Stimulated activated CD4-positive, alpha-beta T cell treated with anti-CD3 and anti-CD28 coated beads, Interleukin-1b, Interleukin-23, amount 100 ng/mL, for 24 hours (primary cell): Measurements from ENCODE around the gene PIR.

ENCODE experiments used
- DNase-seq, 4 experiments: peaks; one replicate each; pipeline ENCODE4 v3.0.0-alpha.2; 2020; ENCODE audit warnings: low read depth in 4 of 4, low spot score in 1 of 4

Gene PIR

DNA sequence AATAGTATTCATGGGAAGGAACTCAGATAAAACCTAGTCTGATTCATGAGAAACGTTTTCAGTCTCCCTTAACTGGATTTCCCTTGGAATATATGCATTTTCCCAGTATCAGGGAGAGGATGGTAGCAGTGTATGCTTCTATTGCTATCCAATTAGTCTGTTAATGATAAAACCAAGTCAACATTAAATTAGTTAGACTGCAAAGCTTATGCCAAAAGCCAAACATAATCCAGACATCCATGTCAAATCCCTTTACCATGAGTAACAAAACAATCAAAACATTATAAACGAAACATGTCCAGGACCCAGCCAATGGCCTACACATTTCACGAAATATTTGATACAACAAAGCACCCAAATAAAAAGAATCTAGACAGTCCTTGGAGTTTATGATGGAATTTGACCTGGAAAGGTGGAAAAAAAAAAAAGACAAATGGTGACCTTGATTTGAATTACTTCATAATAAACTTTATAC lies 74.4 kb downstream of the PIR start:
- no peak for DNase-seq

DNA sequence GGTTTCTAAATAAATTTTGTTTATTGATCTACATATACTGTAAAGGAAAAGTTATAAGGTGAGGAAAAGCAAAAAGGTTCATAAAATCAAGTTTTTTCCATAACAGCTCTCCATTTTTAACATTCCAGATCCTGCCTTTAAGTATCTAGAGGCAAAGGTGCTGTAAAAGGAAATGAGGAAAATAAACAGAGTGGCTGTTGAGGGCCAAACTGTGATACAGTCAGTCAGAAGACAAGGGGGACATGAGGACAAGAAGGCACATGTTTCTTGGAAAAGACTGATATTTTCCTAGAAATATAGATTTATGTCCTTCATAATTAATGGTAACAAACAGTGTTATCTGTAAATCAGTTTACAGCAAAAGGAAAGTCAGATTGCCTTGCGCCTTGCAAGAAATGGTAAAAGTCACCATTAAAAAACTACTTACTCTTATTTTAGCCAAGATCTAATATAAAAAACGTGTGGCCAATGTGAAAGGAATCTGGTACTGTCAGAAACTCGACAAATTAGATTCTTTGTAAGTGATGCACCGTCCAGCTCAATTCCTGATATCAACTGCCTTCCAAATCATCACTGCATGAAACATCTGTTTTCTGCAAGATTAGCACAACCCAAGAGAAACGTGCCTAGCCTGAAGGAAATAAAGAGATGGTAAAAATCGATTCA lies 75.0 kb downstream of the PIR start:
- no peak for DNase-seq

DNA sequence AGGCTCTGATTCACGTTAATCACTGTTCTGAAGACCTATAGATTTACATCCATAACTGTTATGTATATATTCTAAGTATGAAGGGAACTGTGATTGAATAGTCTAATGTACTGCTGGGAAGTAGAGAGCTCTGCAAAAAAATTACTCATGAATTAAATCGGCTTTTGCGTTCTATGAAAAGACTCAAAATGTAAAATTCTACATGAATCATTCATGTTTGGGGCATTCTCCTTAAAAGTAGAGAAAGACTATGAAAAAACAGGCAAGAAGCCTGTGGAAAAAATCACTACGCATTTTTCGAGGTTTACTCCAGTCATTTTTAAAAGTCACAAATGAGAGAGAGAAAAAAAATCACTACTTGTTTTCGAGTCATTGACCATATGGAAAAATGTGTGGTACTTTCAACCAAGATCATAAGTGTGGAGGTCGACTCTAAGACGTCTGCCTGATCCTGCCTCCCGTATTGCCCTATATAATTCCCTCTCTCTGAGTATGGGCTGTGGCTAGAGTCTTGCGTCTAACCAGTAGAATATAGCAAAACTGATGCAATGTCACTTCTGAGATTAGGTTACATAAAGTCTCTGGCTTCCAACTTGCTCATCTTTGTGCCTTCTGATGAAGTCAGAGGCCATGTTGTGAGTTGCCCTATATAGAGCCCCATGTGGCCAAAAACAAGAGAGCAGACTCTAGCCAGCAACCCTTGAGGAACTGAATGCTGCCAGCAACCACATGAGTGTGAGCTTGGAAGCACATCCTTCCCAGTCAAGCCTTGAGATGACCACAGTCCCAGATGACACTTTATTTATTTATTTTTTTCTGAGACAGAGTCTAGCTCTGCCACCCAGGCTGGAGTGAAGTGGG lies 76.8 kb downstream of the PIR start:
- DNase-seq: no peak

DNA sequence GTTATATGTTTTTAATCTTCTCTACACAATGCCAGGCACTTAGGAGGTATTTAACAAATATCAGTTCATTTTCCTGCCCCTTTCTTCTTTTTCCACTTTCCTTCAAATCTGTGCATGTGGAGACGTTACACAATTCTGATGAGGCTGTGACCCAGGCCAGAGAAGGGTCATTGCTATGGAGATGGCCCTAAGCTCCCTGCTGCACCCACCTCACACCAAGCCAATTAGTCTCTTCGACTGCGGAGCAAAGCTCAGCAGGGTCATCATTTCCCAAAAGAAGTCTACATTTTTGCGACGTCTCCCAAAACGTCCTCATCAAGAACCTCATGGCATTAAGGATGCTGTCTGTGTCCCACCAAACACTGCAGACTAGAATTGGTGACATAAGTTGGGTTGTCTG lies 80.0 kb downstream of the PIR start:
- no peak for DNase-seq

DNA sequence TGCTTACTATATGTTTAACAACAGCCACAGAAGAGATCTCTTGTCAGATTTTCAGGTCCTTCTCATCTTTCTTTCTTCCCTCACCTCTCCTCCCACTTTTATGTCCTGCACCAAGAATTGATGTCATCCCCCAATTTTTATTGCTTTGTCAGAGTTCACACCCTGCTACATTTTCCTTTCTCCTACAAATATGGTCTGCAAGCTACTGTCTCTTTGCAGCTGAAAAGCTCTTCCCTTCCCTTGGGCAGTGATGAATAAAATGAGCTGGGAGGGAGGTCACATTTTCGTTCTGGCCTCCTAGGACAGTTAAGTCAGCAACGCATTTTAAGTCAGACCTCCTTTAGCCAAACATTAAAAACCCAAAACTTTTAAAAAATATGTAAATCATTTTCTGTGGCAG lies 82.2 kb downstream of the PIR start:
- DNase-seq: no peak

DNA sequence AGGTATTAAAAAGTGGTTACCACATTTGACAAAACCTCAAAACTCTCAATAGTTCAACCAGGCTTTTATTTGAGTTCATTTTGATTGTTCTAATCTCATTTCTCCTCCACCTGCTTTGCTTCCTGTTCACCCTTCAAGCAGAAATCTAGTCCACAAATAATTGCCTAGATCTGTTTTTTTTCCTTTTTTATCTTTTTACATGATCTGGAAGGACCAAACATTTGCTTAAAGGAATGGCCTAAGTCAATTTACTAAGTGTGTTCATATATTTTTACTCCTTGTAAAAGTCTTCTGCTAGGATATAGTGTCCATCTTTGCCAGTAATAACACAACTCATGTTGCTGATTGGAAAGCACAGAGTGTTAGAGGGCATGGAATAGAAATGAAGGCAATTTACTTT lies 82.7 kb downstream of the PIR start:
- no peak for DNase-seq

DNA sequence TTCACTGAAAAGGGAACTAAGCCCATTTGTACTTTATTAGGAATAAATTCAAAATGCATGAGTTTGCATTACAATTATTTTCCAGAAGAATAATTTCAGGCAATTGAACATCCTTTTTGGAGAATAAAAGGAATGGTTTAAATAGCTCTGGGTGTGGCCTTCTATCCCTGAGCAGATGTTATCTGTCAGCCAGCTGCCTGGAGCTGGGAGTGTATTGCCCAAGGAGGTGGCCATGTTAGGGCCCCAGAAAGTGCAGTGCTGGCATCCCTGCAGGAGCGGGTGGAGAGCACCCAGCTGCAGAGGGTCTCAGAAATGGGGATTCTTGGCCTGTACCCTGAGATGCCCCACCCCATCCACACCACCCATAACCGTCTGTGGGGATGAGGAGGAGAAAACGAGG lies 87.3 kb downstream of the PIR start:
- no peak for DNase-seq

DNA sequence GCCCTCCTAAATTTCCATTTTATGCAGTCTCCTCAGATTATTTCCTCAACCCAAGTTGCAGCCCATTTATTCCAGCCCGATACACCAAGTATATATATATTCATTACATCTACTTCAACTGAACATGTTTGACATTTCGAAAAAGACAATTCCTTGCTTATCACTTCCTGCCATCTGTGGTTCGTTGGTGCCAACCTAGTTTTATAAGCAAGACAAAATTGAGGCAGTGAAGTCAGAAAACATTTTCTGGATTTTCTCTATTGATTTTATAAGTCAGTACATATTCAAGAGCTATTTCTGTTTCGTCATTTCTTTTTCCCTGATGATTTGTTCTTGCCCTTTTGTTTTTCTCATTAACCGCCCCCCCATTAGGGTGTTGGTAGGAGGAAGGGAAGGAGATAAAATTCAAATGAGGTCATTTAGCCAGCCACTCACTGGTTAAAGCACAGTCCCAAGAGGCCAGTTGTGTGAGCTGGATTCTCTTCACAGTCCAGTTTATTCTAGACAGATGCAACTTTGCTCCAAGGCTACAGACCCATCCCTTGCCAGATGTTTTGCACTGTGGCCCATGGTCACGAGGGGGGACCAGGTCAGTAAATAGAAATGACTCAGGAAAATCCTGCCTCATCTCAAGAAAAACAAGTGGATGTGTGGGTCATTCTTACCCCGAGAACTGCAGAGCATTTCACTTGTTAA lies 88.6 kb downstream of the PIR start:
- DNase-seq: no peak

DNA sequence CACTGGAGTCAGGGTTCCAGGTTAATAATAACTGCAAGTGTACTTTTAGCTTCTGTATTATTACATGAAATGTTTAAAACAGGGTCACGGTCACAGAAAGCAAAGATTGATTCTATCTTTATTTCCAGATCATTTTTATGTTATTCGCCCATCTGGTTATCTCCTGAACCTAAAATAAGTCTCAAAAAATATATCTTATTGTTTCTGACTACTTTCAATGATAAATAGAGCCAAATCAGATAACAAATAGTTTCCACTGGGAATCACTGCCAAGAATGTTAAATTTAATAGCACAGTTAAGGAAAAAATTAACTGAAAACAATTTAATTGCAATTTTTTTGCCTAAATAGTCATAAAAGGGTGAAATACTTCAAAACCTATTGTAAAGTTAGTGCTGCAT lies 91.8 kb downstream of the PIR start:
- no peak for DNase-seq

DNA sequence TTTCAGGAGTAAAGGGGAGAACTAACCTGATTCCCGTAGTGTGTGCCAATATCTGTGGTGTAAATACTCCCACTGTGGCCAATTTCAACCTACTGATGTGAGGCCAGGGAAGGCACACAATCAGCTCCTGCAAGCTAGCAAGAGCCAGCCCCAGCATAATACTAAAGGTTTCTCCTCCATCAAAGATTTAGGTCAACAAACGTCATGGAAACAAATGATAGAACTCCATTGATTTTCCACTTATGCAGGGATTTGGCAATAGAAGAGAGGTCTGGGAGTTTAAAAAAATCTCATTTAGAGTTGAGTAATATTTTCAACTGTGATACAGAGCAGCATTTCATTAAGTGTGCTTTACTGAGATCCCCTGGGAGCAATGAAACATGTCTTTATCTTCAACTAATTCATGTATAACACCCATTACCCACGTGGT lies 93.2 kb downstream of the PIR start:
- no peak for DNase-seq

DNA sequence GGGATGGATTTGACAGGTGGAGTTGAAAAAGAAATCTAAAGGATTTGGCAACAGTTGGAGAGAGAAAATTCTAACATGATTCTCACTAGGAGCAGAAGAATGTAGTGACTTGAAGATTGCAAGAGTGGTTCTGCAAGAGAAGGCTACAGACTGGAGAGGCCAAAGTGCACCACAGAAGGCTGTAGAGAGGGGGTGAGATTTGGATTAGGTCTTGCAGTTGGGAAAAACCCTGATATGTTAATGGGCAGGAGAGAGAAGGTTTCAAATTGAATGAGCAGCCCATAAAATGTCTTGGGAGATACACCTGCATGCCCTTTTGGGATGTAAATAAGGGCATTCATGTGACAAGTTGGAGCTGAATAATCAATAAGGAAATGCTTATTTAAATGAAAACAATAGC lies 94.3 kb downstream of the PIR start:
- no peak for DNase-seq

DNA sequence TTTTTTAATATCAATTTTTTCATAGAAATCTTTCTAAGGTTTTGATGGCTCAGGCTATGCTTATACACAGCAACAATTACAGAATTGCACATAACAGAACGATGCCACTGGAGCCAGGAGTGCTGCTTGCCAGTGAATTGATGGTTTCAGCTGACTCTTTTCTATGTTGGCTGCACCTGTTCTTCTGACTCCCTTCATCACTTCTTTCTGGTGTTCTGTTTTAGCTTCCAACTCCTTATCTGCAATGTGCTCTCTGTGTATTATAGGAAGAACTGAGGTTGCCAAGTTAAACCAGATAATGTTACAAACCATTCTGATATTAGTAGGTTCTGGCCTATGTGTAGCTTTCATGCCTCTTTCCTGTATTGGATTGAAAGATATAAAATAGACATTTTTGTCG lies 97.3 kb downstream of the PIR start:
- DNase-seq: no peak

DNA sequence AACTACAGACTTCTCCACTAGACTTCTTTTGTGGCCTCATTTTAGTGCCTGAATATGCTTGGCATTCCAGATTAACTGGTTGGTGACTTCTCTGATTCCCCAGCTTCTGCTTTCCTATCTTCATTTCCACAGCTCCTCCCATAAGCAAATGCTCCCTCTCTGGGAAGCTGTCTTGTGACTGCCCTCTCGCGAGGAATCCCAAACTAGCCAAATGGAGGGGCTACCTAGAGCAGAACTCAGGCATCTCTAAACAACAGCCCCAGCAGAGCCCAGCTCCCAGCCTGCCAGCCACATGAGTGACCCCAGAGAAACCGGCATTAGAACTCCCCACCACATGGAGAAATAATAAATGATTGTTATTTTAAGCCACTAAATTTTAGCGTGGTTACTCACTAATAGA lies 101.3 kb downstream of the PIR start:
- DNase-seq: no peak

DNA sequence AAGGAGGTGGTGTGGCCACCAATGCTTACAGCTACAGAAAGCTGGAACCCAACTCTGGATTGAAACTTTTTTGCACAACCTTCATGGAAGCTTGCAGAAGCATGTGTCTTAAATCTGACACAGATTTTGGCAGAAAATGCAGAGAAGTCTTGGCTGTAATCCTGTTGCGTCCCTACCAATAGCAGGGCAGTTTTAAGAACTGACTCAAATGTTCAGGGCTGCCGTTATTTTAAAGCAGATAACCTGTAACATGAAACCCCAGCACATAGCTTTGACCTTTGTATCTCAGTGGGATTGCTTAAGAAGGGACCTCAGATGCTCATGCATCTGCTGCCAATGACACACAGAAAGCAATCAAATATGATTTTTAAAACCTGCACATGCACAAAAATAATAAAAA lies 108.8 kb downstream of the PIR start, which contains the start of gene VEGFD:
Gene VEGFD (minus strand): TSS at position 110 of the 400 bp plus-strand sequence. CDS start 467 bp downstream, outside the sequence.
- no peak for DNase-seq

DNA sequence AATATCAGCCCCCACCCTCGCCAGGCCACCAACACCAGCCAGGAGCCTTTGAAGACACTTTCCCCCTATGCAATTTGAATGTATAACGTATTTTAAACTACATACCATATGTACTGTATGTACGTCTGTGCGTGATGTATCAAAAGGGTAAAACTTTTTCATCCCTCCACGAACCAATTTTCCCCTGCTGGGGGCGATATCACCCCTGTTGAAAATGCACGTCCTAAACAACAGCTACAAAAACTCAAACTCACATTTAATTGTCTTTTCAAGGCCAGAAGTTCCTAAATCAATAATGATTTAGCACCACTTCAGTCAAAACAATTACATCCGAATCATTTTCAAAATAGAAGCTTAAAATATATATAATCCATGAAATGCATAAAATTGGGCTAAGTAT lies 110.3 kb downstream of the PIR start:
- DNase-seq: no peak

DNA sequence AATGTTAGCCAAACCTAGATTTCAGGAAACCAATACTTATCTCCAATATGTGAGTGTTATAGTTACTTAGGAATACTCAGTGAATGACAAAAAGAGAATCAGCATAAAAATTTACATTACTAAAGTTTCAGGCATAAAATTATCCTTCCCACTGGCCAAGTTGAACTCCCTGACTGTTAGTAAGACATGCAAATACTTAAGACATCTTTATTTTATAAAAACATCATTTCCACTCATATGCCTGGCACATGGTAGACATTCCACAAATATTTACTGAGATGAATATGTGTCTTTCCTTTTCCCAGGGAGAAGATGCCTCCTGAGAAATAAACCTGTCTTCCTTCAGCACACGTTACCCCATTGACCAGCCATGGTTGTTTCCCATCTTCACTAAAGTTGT lies 116.2 kb downstream of the PIR start:
- DNase-seq: no peak

DNA sequence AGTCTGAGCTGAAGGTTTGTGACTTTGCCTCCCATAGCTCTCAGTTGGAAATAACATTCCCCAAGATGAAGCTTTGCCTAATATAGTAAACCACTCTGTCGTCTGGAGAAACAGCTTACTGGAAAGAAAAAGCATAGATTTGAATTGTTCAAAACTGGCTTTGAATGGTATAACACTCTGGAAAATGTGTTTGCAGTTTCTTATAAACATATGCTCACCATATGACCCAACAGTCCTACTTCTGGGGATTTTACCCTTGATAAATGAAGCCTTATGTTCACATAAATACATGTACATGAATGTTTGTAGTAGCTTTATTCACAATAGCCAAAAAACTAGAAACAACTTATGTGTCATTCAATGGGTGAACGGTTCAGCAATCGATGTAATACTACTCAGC lies 119.2 kb downstream of the PIR start:
- DNase-seq: no peak

DNA sequence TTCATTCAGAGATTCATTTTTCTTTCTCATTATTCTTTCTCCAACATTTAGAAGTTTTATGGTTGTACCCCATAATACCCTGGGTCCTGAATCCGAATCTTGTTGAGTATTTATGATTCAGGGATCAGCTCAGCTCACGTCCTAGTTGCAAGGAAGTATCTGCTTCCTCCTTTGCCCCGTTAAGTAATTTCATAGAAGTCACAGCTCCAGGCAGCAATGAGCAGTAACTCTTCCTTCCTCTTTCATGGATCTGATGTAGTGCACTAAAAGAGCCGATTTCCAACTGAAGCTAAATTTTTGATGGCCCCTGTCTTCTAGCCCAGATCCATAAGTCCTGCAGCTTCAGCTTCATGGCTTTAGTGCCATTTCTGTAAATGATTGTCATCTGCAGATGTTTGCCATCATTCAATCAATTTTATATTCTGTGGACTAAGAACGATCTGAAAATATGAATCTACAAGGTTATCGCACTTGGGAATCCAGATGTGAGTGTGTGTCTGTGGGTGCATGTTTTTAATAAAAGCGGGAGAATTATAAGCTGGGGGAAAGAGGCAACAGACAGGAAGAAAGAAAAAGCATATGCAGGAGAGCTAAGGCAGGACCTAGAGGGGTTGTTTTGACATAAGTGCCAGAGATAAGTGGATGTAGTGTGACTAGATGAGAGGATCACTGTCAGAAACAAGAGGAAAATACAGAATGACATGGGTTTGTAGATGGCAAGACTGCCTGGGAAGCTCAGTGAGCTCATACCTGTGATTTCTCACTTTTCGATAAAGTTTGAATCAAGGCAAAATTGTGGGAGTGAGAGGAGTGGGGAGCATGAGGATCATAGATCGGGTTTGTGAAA lies 126.4 kb downstream of the PIR start:
- no peak for DNase-seq

DNA sequence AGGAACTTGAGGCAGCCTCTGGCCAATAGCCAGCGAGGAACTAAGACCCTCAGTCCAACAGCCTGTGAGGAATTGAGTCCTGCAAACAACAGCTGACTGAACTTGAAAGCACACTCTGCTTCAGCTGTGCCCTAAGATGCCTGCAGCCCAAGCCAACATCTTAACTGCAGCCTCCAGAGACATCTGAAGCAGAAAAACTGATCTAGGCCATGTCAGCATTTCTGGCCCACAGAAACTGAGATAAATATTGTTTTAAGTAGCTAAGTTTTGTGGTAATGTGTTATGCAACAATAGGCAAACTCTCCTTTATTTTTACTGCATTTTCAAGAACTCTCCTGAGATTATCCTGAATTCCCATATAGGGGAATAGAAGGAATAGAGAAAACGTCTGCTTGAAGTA lies 133.4 kb downstream of the PIR start:
- DNase-seq: no peak

DNA sequence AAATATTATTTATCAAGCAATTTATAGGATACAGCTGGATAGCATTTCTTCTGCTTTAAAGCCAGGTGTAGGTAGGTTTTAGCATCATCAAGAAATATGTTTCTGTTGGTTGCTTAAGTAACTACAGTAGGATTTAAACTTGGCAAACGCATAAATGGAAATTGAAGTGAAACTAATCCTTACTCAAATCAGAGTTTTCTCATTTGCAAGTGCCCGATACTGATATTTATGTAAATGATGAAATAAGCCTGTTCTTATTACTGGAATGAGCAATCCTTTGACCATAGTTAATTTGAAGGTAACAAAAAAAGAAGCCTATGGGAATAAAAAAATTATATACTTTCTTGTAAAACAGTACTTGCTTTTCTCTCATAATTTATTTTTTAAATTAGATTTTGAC lies 134.6 kb downstream of the PIR start:
- DNase-seq: no peak

DNA sequence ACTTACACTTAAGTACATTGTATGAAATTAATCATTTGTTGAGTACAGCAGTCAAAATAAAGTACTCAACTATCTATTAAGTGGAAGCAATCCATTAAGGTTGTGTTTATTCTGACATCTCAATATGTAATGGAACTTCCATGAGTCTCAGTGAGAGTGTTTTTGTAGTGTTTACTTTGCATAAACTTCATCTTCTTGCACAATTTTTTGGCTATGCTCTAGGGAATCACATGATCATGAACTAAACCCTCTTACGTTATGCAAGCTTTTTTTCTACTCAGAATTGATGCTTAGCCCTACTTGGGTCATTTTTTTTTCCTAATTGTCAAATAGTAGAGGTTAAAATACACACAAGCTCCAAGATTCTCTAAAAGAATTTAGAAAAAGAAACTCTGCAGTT lies 136.7 kb downstream of the PIR start:
- DNase-seq: no peak
